ENCODE results near the gene PDXP. TPM values are rescaled to one million over a fixed set of nuclear protein-coding genes. Genes with fewer than 3 reads are reported as not detected.

Gene PDXP
- total and polyA plus RNA-seq, 2 of the 4 experiments (the other 2 are of a cell fraction): 5.4 to 24.1 TPM

DNA sequence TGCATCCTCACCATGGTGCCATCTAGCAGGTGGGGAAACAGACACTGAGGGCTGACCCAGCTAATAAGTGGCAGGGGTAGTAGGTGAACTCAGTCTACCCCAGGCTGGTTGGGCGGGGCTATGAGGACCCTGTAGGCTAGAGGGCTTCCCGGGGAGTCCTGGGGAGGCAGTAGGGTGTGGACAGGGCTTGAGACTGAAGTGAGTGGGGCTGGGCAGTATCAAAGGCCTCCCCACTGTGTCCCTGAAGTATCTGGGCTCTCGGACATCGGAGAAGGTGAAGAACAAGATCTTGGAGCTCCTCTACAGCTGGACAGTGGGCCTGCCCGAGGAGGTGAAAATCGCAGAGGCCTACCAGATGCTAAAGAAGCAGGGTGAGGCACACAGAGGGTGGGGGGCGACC lies 38.5 kb upstream of the PDXP start:
- no peak overlapping the region for H3K4me3 ChIP-seq (ENCODE audit: insufficient read depth, low read depth, low read length)
- no peak overlapping the region for H2AK5ac ChIP-seq (ENCODE audit: low read depth, low read length)
- no peak overlapping the region for H4K91ac ChIP-seq (ENCODE audit: insufficient read depth, low read depth, low read length)
- peaks cover 0 to 15% of the 10 kb centered on the region in 2 experiments; a peak in 2 of 4 replicates for H3K79me1 ChIP-seq (ENCODE audit: low read depth in 1 of 2, low read length in 2 of 2)
- BruUV-seq (replicated peaks): no TSS peak
- dilution Hi-C loops (cut with HindIII; ENCODE audit: low sequenced_read_pairs, unreplicated experiment): no loop called here
- H3K4ac ChIP-seq (ENCODE audit: low read depth, low read length): no peak overlapping the region
- 100% methylated on average over 1 of the region's 7 CpGs; no CpG with 5 or more reads in 1 of the 2 experiments for WGBS, 2 experiments (ENCODE audit: extremely low coverage in 2 of 2, insufficient read length in 1 of 2)
- in situ Hi-C loops (cut with MboI; ENCODE audit: low sequenced_read_pairs): no loop called here
- ChIA-PET POLR2A (ENCODE audit: unreplicated experiment) (no interaction called here), CTCF (no interaction called here)
- no peaks in the 10 kb centered on the region for H3K27me3 ChIP-seq (ENCODE audit: control insufficient read depth, insufficient read depth, low read length)
- H3K14ac ChIP-seq (replicated peaks; ENCODE audit: low read depth, low read length): no peak overlapping the region
- H2BK5ac ChIP-seq (ENCODE audit: low read depth, low read length, poor library complexity, severe bottlenecking): no peak overlapping the region
- H3K4me2 ChIP-seq (ENCODE audit: low read depth, low read length): no peak overlapping the region
- intact Hi-C loops (cut with micrococcal nuclease): no loop called here
- no peak overlapping the region for H3K27ac ChIP-seq (ENCODE audit: insufficient read depth, low read length)
- no peak overlapping the region for H3K9ac ChIP-seq (ENCODE audit: low read depth, low read length)
- H3K23ac ChIP-seq (ENCODE audit: low read depth, low read length): no peak overlapping the region
- H4K8ac ChIP-seq (ENCODE audit: low read depth in 2 of 2, low read length in 2 of 2): no peak overlapping the region
- peaks cover 3% of the 10 kb centered on the region; the same call in 1 of the 2 replicates for H3K4me1 ChIP-seq (ENCODE audit: control insufficient read depth, insufficient read depth, low read length)
- H3K9me1 ChIP-seq (ENCODE audit: insufficient read depth, low read length): no peaks in the 10 kb centered on the region
- no peaks in the 10 kb centered on the region for H3K9me3 ChIP-seq (ENCODE audit: control insufficient read depth, insufficient read depth, low read length)
- H2BK120ac ChIP-seq (ENCODE audit: low read depth, low read length): no peak overlapping the region
- no peak overlapping the region for H2BK15ac ChIP-seq (ENCODE audit: low read depth, low read length)
- no peak overlapping the region for H3K18ac ChIP-seq (ENCODE audit: low read depth, low read length)
- H2AK9ac ChIP-seq (replicated peaks; ENCODE audit: low read depth, low read length, poor library complexity): no peak overlapping the region
- no peak overlapping the region for H2BK20ac ChIP-seq (ENCODE audit: low read depth, low read length)
- no peak for ATAC-seq (ENCODE audit: low read depth)
- H4K5ac ChIP-seq (ENCODE audit: low read depth, low read length): no peak overlapping the region
- no peak for DNase-seq
- TF ChIP-seq POLR2A (IDR thresholded peaks at IDR 0.05; ENCODE audit: low read depth, low read length) (no peak), CTCF (conservative IDR thresholded peaks at IDR 0.05; ENCODE audit: low read depth, low read length) (no peak), CEBPB (IDR thresholded peaks at IDR 0.05; ENCODE audit: low read depth, low read length) (no peak), NFE2L2 (IDR thresholded peaks at IDR 0.05; ENCODE audit: low read depth, low read length) (no peak), FOS (IDR thresholded peaks at IDR 0.05; ENCODE audit: low read depth, low read length) (no peak), BHLHE40 (IDR thresholded peaks at IDR 0.05; ENCODE audit: low read depth, low read length) (no peak), RFX5 (IDR thresholded peaks at IDR 0.05; ENCODE audit: low read depth, low read length) (no peak), MXI1 (IDR thresholded peaks at IDR 0.05; ENCODE audit: borderline replicate concordance, low read depth, low read length) (no peak), ELK1 (IDR thresholded peaks at IDR 0.05; ENCODE audit: borderline replicate concordance, low read depth, low read length) (no peak), MAZ (IDR thresholded peaks at IDR 0.05; ENCODE audit: borderline replicate concordance, low read depth, low read length) (no peak), SMC3 (IDR thresholded peaks at IDR 0.05; ENCODE audit: low read depth, low read length) (no peak), RAD21 (IDR thresholded peaks at IDR 0.05; ENCODE audit: low read length) (no peak)
- no peaks in the 10 kb centered on the region for H4K20me1 ChIP-seq (ENCODE audit: insufficient read depth, low read length)
- no peak overlapping the region for H2AFZ ChIP-seq (replicated peaks; ENCODE audit: low read length, poor library complexity)
- H3K56ac ChIP-seq (ENCODE audit: extremely low read depth, insufficient read depth, low read length): no peak overlapping the region
- H3K36me3 ChIP-seq (ENCODE audit: control insufficient read depth, insufficient read depth, low read length): peaks cover 54% of the 10 kb centered on the region
